ENCODE measurements around the gene PRH2. TPM values are rescaled to one million over a fixed set of nuclear protein-coding genes. Genes with fewer than 3 reads are reported as not detected.

The PRH2 gene
- not detected for polyA plus RNA-seq

DNA sequence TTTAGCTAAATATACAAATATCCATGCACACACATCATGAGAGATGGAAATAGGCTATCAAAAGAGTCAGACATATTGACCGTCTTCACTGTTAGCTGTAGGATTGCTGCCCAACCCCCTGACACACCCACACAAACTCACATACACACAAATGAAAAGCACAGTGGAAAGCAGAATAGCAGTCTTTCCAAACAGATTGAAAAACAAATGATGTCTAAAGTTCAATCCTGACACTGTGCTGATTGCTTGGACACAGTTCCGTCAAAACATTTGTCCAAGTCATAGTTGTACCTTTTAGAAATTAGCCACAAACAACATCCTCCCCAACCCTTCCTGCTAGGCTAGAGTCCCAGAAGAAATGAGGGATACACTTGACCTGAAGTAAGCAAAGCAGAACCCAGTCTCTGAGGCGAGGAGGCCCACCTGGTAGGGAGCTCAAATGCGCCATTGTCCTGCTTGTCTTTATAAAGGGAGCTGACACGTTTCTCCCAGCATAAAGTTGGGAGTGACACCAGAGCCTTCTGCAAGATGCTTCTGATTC is at the start of gene PRH2:
PRH2 (plus strand) TSS at position 491 of the 541 bp plus-strand sequence; CDS start at position 529, 38 bp downstream.
- no peaks in the 10 kb centered on the region for H3K27me3 Mint-ChIP-seq
- no peaks in the 10 kb centered on the region for H3K4me1 Mint-ChIP-seq
- H3K27ac Mint-ChIP-seq, result peak within 1 kb of the TSS in 1 of 3 donors; percentile 36
- H3K4me3 Mint-ChIP-seq, result no peak within 1 kb of the TSS
- H3K36me3 Mint-ChIP-seq, result peaks cover 3% of the 10 kb centered on the region
- H3K9me3 Mint-ChIP-seq, result no peaks in the 10 kb centered on the region

DNA sequence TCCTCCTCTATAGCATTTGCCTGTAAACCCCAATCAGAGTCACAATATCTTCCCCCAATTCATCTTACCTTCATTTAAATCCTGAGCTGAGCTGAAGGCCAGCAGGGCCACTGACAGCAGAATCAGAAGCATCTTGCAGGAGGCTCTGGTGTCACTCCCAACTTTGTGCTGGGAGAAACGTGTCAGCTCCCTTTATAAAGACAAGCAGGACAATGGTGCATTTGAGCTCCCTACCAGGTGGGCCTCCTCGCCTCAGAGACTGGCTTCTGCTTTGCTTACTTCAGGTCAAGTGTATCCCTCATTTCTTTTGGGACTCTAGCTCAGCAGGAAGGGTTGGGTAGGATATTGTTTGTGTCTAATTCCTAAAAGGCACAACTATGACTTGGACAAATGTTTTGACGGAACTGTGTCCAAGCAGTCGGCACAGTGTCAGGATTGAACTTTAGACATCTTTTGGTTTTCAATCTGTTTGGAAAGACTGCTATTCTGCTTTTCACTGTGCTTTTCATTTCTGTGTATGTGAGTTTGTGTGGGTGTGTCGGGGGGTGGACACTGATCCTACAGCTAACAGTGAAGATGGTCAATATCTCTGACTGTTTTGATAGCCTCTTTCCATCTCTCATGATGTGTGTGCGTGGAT is 44.8 kb upstream of the PRH2 start, which contains the start of gene PRH1:
PRH1 (minus strand) TSS at position 170 of the 640 bp plus-strand sequence; CDS start at position 132, 38 bp downstream.
- no peak within 1 kb of the TSS for H3K4me3 Mint-ChIP-seq
- peaks cover 0 to 2% (median 0%) of the 10 kb centered on the region in 3 donors for H3K4me1 Mint-ChIP-seq
- no peaks in the 10 kb centered on the region for H3K9me3 Mint-ChIP-seq
- H3K36me3 Mint-ChIP-seq, result peaks cover 16% of the 10 kb centered on the region
- H3K27ac Mint-ChIP-seq, result peak within 1 kb of the TSS in 1 of 3 donors; percentile 17
- no peaks in the 10 kb centered on the region for H3K27me3 Mint-ChIP-seq

DNA sequence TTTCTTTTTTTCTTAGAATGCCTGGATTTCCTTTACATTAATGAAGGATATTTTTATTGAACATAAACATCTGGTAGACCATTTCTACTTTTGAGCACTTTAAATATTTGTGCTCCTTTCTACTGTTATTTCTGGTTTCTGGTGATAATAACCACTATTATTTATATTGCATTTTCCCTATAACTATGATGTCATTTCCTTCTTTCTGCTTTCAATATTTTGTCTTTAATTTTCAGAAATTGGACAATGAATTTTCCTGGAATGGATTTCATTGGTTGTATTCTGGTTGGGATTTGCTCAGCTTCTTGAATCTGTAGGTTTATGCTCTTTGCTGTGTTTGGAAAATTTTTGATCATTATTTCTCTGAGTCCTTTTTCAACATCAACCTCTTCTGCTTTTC is 39.8 kb upstream of the PRH2 start:
- Mint-ChIP-seq H3K27me3 (no peaks in the 10 kb centered on the region), H3K27ac (no peak overlapping the region), H3K36me3 (peaks cover 10% of the 10 kb centered on the region), H3K4me1 (peaks cover 0 to 2% (median 0%) of the 10 kb centered on the region in 3 donors), H3K4me3 (no peak overlapping the region), H3K9me3 (no peaks in the 10 kb centered on the region)

DNA sequence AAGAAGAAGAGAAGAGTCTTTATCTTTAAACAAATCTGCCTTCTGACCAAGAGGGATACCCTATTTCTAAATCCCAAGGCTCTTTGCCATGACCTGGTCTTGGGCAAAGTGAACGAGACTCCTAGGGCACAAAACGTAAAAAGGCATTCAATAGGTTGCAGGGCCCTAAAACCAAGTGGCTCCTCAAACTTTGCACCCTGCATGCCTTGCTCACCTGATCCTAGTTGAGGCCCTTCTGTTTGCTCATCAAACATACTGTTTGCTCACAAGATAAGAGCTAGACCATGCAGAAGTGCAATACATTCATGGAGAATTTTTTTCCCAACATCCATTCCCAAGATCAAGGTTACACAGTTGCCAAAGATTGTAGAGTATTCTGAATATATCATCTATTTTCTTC is 37.1 kb upstream of the PRH2 start:
- H3K27ac Mint-ChIP-seq, result no peak overlapping the region
- peaks cover 10% of the 10 kb centered on the region for H3K36me3 Mint-ChIP-seq
- H3K4me3 Mint-ChIP-seq, result no peak overlapping the region
- no peaks in the 10 kb centered on the region for H3K4me1 Mint-ChIP-seq
- no peaks in the 10 kb centered on the region for H3K27me3 Mint-ChIP-seq
- H3K9me3 Mint-ChIP-seq, result no peaks in the 10 kb centered on the region

DNA sequence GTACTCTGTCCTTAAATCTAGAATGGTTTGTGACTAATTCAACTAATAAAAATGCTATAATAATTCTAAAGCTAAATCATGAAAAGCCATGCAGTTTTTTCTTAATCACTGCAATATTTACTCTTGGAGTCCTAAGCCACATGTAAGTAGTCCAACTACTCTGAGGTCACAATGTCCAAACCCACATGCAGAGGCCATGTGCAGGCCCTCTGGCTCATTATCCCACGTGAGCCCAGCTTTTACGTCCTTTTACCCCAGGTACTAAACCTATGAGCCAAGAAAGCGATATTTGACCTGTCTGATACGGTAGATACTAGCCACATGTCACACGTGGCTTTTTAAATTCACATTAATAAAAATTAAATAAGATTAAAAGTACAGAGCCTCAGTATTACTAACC is 32.2 kb upstream of the PRH2 start:
- Mint-ChIP-seq H3K27me3 (no peaks in the 10 kb centered on the region), H3K4me3 (no peak overlapping the region), H3K9me3 (peaks cover 0 to 4% (median 0%) of the 10 kb centered on the region in 3 donors), H3K36me3 (peaks cover 16% of the 10 kb centered on the region), H3K4me1 (no peaks in the 10 kb centered on the region), H3K27ac (no peak overlapping the region)

DNA sequence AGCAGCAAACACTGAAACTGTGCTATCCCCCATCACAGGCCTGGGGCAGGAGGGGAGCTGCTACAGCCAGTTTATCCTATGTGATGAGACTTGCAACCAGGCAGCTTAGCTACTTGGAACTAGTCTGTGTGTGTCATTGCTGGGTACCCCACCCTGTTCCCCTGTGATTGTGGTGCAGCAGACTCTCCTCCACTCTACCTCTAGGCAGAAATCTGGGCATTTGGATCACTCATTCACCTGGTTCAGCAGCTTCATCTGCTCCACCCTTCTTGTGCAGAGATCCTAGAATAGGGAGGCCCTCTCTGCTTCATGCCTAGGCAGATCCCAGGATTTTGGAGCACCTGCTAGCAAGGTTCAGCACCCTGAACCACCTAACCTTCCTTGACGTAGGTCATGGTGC is 28.5 kb upstream of the PRH2 start:
- Mint-ChIP-seq H3K9me3 (peaks cover 8 to 27% (median 16%) of the 10 kb centered on the region in 3 donors), H3K4me1 (peaks cover 0 to 1% (median 0%) of the 10 kb centered on the region in 3 donors), H3K4me3 (no peak overlapping the region), H3K27ac (no peak overlapping the region), H3K36me3 (peaks cover 10% of the 10 kb centered on the region), H3K27me3 (no peaks in the 10 kb centered on the region)

DNA sequence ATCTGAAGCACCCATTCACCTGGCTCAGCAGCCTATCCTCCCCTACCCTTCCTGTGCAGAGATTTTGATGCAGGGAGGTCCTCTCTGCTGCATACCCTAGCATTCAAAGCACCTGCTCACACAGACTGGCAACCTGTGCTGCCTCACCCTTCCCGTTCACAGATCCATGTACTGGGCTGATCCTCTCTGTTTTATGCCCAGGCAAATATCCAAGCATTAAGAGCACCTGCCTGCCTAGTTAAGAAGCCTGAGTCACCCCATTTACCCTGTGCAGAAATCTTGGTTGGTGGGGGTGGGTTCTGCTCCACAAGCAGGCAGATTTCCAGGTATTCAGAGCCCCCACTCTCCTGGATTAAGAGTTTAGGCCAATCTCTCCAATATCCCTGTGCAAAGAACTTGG is 28.1 kb upstream of the PRH2 start:
- peaks cover 0 to 1% (median 0%) of the 10 kb centered on the region in 3 donors for H3K4me1 Mint-ChIP-seq
- no peaks in the 10 kb centered on the region for H3K27me3 Mint-ChIP-seq
- peak overlapping the region in 1 of 3 donors; percentile 46 for H3K27ac Mint-ChIP-seq
- no peak overlapping the region for H3K4me3 Mint-ChIP-seq
- peaks cover 12% of the 10 kb centered on the region for H3K36me3 Mint-ChIP-seq
- peaks cover 8 to 27% (median 18%) of the 10 kb centered on the region in 3 donors for H3K9me3 Mint-ChIP-seq

DNA sequence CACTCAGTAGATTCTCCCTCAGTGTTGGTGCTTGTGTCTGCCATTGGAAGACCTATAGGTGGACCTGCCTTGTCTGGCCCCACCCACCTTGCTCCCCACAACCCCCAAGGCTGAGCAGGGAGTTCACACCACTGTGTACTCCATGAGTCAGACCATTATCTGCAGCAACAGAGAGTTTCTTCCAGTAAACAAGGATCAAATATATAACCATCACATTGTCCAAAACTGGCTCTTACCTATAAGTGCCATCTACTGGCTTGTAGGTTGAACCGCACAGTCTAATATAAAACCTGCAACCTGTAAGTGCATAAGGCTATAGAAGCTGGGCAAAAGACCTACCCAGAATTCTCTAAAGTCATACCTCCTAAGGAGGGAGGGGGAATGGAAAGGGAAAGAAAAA is 27.6 kb upstream of the PRH2 start:
- Mint-ChIP-seq H3K27ac (peak overlapping the region in 1 of 3 donors; percentile 46), H3K9me3 (peaks cover 8 to 27% (median 19%) of the 10 kb centered on the region in 3 donors), H3K4me3 (no peak overlapping the region), H3K27me3 (no peaks in the 10 kb centered on the region), H3K36me3 (peaks cover 12% of the 10 kb centered on the region), H3K4me1 (peaks cover 0 to 1% (median 0%) of the 10 kb centered on the region in 3 donors)

DNA sequence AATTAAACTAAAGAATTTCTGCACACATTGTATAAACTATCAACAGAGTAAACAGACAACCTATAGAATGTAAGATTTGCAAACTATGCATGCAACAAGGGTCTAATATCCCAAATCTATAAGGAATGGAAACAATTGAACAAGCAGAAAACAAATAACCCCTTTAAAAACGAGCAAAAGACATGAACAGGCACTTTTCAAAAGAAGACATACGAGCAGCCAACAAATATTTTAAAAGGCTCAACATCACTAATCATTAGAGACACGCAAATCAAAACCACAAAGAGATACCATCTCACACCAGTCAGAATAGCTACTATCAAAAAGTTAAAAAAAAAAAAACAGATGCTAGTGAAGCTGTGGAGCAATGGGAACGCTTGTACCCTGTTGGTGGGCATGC is 24.4 kb upstream of the PRH2 start:
- Mint-ChIP-seq H3K4me3 (peak overlapping the region in 1 of 4 donors; percentile 65), H3K36me3 (peaks cover 11% of the 10 kb centered on the region), H3K27ac (no peak overlapping the region), H3K4me1 (peaks cover 0 to 1% (median 0%) of the 10 kb centered on the region in 3 donors), H3K27me3 (no peaks in the 10 kb centered on the region), H3K9me3 (peaks cover 9 to 27% (median 16%) of the 10 kb centered on the region in 3 donors)

DNA sequence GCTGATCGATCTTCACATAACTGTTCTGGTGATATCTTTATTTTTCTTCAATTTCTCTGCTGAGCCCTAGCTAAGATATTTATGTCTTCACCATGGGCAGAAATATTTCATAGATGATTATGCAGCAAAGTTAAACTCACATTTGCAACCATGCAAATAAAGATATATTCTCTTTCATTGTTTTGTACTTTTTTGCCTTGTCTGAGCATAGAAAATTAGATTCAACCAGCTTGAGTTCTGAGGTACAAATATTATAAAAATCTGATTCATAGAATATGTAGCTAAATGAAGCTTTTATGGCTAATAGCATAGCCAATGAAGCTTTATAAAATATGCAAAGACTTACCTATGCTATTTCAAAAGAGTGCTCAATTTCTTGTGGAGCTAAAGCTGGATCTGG is 19.6 kb upstream of the PRH2 start, which contains the start of gene TAS2R13:
TAS2R13 (minus strand) TSS at position 101 of the 400 bp plus-strand sequence. CDS start 264 bp downstream, outside the sequence.
- Mint-ChIP-seq H3K4me3 (no peak within 1 kb of the TSS), H3K4me1 (peaks cover 0 to 1% (median 0%) of the 10 kb centered on the region in 3 donors), H3K9me3 (peaks cover 6 to 8% (median 8%) of the 10 kb centered on the region in 3 donors), H3K27me3 (no peaks in the 10 kb centered on the region), H3K36me3 (peaks cover 8% of the 10 kb centered on the region), H3K27ac (no peak within 1 kb of the TSS)

DNA sequence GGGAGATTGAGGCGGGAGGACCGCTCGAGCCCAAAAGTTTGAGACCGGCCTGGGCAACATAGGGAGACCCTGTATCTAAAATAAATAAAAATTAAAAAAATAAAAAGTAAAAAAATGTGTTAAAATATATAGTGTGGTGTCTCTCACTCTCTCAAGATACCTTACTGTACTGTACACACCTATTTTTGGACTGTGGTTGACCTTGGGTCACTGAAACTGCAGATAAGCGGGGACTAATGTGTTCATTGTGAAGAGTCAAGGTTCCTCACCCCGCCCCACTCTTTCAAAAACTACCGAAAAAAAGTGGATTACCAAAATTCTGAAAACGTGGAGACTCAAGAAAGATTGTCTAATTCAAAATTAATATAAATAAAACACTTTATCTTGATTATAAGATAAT is 18.7 kb upstream of the PRH2 start:
- no peaks in the 10 kb centered on the region for H3K4me1 Mint-ChIP-seq
- peaks cover 0 to 2% (median 2%) of the 10 kb centered on the region in 3 donors for H3K9me3 Mint-ChIP-seq
- H3K27me3 Mint-ChIP-seq, result no peaks in the 10 kb centered on the region
- no peak overlapping the region for H3K4me3 Mint-ChIP-seq
- no peak overlapping the region for H3K27ac Mint-ChIP-seq
- peaks cover 7% of the 10 kb centered on the region for H3K36me3 Mint-ChIP-seq

DNA sequence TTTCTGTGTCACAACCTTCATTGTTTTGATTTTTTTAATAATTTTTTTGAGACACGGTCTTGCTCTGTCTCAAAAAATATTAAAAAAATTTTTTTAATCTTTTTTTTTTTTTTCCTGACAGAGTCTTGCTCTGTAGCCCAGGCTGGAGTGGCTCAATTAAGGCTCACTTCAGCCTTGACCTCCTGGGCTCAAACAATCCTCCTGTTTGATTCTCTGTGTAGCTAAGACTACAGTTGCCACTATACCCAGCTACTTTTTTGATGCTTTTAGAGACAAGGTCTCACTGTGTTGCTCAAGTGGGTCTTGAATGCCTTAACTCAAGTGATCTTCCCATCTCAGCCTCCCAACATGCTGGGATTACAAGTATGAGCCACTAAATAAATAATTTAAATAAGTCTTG is 9.2 kb upstream of the PRH2 start:
- H3K9me3 Mint-ChIP-seq, result peaks cover 0 to 3% (median 0%) of the 10 kb centered on the region in 3 donors

DNA sequence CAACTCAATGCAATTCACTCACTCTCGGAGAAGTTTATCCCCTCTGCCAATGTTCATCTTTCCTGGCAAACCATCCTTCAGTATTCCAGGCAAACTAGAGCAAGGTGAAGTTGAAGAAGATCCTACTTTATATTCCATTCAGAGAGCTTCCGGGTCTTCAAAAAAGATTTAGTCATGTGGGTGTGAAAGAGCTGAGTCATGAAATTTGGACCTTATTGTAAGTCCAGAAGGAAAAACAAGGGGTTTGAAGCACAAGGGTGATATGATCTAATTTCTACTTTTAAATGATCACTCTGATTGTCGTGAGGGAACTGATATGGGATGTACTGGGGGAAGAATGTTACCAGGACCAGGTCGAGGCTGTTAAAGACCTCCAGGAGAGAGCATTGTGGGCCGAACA is 2.8 kb upstream of the PRH2 start:
- Mint-ChIP-seq H3K4me1 (no peaks in the 10 kb centered on the region), H3K27ac (no peak overlapping the region), H3K36me3 (peaks cover 2% of the 10 kb centered on the region), H3K4me3 (no peak overlapping the region), H3K27me3 (no peaks in the 10 kb centered on the region), H3K9me3 (no peaks in the 10 kb centered on the region)

More for the DNA sequence above, 9.2 kb upstream of the PRH2 start:
- peaks cover 6% of the 10 kb centered on the region for H3K36me3 Mint-ChIP-seq
- no peak overlapping the region for H3K4me3 Mint-ChIP-seq
- H3K27ac Mint-ChIP-seq, result no peak overlapping the region
- H3K27me3 Mint-ChIP-seq, result no peaks in the 10 kb centered on the region
- H3K4me1 Mint-ChIP-seq, result no peaks in the 10 kb centered on the region

DNA sequence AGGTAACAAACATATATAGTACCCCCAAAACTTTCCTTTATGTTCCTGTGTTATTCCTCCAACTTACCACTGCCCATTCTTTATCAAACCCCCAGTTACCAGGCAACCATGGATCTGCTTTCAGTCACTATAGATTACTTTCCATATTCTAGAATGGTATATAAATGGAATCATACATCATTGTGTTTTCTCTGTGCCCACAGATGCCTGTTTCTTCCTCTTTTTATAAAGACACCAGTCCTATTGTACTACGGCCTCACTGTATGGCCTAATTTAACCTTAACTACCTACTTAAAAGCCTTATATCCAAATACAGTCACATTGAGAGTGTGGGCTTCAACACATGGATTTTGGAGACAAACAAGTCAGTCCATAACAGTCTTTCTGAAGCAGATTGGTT is 7.5 kb downstream of the PRH2 start:
- peaks cover 7% of the 10 kb centered on the region for H3K36me3 Mint-ChIP-seq
- no peak overlapping the region for H3K4me3 Mint-ChIP-seq
- H3K27ac Mint-ChIP-seq, result no peak overlapping the region
- no peaks in the 10 kb centered on the region for H3K27me3 Mint-ChIP-seq
- peaks cover 1 to 3% (median 2%) of the 10 kb centered on the region in 3 donors for H3K4me1 Mint-ChIP-seq
- no peaks in the 10 kb centered on the region for H3K9me3 Mint-ChIP-seq

DNA sequence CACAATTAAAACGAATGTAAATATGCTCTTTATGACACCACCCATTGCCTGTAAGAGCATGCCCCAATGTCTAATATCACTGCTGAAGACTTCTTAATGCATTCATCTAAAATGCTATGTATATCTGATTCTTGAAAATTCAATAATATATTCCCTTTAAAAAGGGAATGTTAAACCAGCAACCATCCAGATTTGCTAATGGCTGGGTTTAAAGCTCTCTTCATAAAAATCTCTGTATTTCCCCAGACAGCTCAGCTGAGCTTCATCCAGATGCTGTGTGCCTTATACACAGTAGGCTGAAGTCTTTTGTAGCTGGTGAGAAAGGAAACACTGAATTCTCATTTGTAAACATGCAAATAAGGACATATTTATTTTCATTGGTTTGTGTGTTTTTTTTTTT is 10.1 kb downstream of the PRH2 start, which contains the start of gene TAS2R14:
TAS2R14 (minus strand) TSS at position 101 of the 400 bp plus-strand sequence; CDS start at position 45, 56 bp downstream.
- Mint-ChIP-seq H3K36me3 (peaks cover 7% of the 10 kb centered on the region), H3K27me3 (no peaks in the 10 kb centered on the region), H3K9me3 (peaks cover 0 to under 1% (median 0%) of the 10 kb centered on the region in 3 donors), H3K4me1 (peaks cover 2 to 3% (median 3%) of the 10 kb centered on the region in 3 donors), H3K27ac (no peak within 1 kb of the TSS), H3K4me3 (no peak within 1 kb of the TSS)
